Esophagus muscularis mucosa (tissue), 4 donors: ENCODE measurements around the gene SUN1. TPM values are rescaled to one million over a fixed set of nuclear protein-coding genes. Genes with fewer than 3 reads are reported as not detected.

ENCODE experiments used
- DNase-seq: peaks from one replicate; pipeline ENCODE4 v3.0.0-alpha.2; 2017; ENCODE audit errors: extremely low spot score
- H3K27ac ChIP-seq, 4 donors: fragments of 200-600 bp; sonication (generic); replicated peaks in 1 of 4; 1 replicate in 3 of 4; 2 replicates in 1 of 4; pipeline ENCODE4 v1.5.1; 2016 to 2019; ENCODE audit warnings: mild to moderate bottlenecking in 1 of 4
- H3K27me3 ChIP-seq, 4 donors: fragments of 200-600 bp; sonication (generic); one replicate each; pipeline versions ENCODE4 v1.5.1 to v1.6.0; 2016 to 2019
- H3K36me3 ChIP-seq, 4 donors: fragments of 200-600 bp; sonication (generic); one replicate each; pipeline ENCODE4 v1.5.1; 2016 to 2019
- H3K4me1 ChIP-seq, 4 donors: fragments of 200-600 bp; sonication (generic); one replicate each; pipeline ENCODE4 v1.5.1; 2016 to 2019
- H3K4me3 ChIP-seq, 4 donors: fragments of 200-600 bp; sonication (generic); 1 replicate in 2 of 4; 2 replicates in 2 of 4; pipeline ENCODE4 v1.5.1; 2016 to 2019; ENCODE audit warnings: mild to moderate bottlenecking in 4 of 4, moderate library complexity in 1 of 4
- H3K9me3 ChIP-seq, 4 donors: fragments of 200-600 bp; sonication (generic); 1 replicate in 3 of 4; 2 replicates in 1 of 4; pipeline ENCODE4 v1.5.1; 2016 to 2019
- EP300 ChIP-seq: sonication (generic); formaldehyde crosslinking; IDR thresholded peaks from one replicate; pipeline ENCODE4 v1.6.1; 2017; ENCODE audit warnings: antibody characterized with exemption
- POLR2A ChIP-seq: fragments of 450-650 bp; IDR thresholded peaks from one replicate; pipeline ENCODE4 v1.6.1; 2017; ENCODE audit warnings: antibody characterized with exemption, moderate library complexity, mild to moderate bottlenecking, low read depth
- POLR2AphosphoS5 ChIP-seq, 2 donors: sonication (generic); formaldehyde crosslinking; IDR thresholded peaks; one replicate each; pipeline ENCODE4 v1.6.1; 2017; ENCODE audit warnings: antibody characterized with exemption in 2 of 2
- WGBS: methylation state at CpG from one replicate; pipeline ENCODE4 v1.1.5; 2018; 5-methylcytosine and 5-hydroxymethylcytosine counted together
- intact Hi-C: fragments of 100-400 bp; cut with DNase I; formaldehyde crosslinking; loops from one replicate; pipeline ENCODE4 v1.15.1; 2023
- total RNA-seq, 4 donors: library from RNA; depleted of rRNA; stranded (reverse); fragments of >200 nt; gene quantifications; one replicate each; pipeline versions ENCODE4 v1.1.0 to v1.2.1, GENCODE V29; 2016
- TF ChIP-seq, protein P1 (sequence below), 3 experiments: fragments of 200-600 bp in 2 of 3; fragments of 450-650 bp in 1 of 3; sonication (generic) in 2 of 3; IDR thresholded peaks; one replicate each; pipeline ENCODE4 v1.5.1; 2017 to 2019; ENCODE audit warnings: antibody characterized with exemption in 3 of 3, mild to moderate bottlenecking in 2 of 3, moderate library complexity in 1 of 3

The SUN1 gene
- total RNA-seq, 4 donors from 2014 or later, result 132 to 149 (median 147) TPM

DNA sequence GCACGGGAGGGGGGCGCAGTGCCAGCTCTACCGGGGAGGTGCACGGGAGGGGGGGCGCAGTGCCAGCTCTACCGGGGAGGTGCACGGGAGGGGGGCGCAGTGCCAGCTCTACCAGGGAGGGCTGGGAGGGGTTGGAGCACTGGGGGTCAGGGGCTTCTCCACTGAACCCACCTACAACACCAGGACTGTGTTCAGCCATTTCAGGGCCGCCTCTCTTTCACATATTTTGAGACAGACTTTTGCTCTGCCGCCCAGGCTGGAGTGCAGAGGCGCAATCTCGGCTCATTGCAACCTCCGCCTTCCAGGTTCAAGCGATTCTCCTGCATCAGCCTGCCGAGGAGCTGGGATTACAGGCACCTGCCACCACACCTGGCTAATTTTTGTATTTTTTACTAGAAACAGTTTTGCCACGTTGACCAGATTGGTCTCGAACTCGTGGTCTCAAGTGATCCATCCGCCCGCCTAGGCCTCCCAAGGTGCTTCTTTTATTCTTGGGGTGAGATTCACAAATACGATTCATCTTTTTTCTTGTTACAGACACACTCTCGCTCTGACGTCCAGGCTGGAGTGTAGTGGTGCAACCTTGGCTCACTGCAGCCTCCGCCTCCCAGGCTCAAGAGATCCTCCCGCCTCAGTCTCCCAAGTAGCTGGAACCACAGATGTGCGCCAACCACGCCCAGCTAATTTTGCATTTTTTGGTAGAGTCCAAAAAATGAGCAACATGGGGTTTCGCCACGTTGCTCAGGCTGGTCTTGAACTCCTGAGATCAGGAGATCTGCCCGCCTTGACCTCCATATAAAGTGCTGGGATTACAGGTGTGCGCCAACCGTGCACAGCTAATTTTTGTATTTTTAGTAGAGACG is 85.2 kb downstream of the SUN1 start:
- no peak for DNase-seq
- peaks cover 0 to 29% (median 6%) of the 10 kb centered on the region in 4 donors for H3K36me3 ChIP-seq
- intact Hi-C loops, result no loop called here
- H3K4me1 ChIP-seq, result peaks cover 6 to 36% (median 26%) of the 10 kb centered on the region in 4 donors
- WGBS, result 88% methylated on average over 25 of the region's 33 CpGs
- H3K9me3 ChIP-seq, result no peaks in the 10 kb centered on the region
- H3K4me3 ChIP-seq, result no peak overlapping the region
- H3K27ac ChIP-seq, result no peak overlapping the region
- no peaks in the 10 kb centered on the region for H3K27me3 ChIP-seq
- TF ChIP-seq POLR2A (no peak), POLR2AphosphoS5 (IDR thresholded peaks at IDR 0.05) (no peak), EP300 (no peak)
- TF ChIP-seq, protein P1, sequence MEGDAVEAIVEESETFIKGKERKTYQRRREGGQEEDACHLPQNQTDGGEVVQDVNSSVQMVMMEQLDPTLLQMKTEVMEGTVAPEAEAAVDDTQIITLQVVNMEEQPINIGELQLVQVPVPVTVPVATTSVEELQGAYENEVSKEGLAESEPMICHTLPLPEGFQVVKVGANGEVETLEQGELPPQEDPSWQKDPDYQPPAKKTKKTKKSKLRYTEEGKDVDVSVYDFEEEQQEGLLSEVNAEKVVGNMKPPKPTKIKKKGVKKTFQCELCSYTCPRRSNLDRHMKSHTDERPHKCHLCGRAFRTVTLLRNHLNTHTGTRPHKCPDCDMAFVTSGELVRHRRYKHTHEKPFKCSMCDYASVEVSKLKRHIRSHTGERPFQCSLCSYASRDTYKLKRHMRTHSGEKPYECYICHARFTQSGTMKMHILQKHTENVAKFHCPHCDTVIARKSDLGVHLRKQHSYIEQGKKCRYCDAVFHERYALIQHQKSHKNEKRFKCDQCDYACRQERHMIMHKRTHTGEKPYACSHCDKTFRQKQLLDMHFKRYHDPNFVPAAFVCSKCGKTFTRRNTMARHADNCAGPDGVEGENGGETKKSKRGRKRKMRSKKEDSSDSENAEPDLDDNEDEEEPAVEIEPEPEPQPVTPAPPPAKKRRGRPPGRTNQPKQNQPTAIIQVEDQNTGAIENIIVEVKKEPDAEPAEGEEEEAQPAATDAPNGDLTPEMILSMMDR (IDR thresholded peaks at IDR 0.05), result no peak

- Histone ChIP-seq H3K27me3 (no peaks in the 10 kb centered on the region), H3K4me1 (peaks cover 6 to 42% (median 31%) of the 10 kb centered on the region in 4 donors), H3K4me3 (no peak overlapping the region), H3K36me3 (peaks cover 0 to 31% (median 8%) of the 10 kb centered on the region in 4 donors), H3K9me3 (no peaks in the 10 kb centered on the region), H3K27ac (no peak overlapping the region)
- DNase-seq, result no peak
- TF ChIP-seq, protein P1 (IDR thresholded peaks at IDR 0.05), result no peak
- TF ChIP-seq POLR2AphosphoS5 (IDR thresholded peaks at IDR 0.05) (no peak), POLR2A (no peak), EP300 (no peak)
- 86% methylated on average over 9 of the region's 9 CpGs for WGBS
- intact Hi-C loops, result no loop called here
These were observed 85.8 kb downstream of the SUN1 start for GRCh38 chr7:918118-918425.

DNA sequence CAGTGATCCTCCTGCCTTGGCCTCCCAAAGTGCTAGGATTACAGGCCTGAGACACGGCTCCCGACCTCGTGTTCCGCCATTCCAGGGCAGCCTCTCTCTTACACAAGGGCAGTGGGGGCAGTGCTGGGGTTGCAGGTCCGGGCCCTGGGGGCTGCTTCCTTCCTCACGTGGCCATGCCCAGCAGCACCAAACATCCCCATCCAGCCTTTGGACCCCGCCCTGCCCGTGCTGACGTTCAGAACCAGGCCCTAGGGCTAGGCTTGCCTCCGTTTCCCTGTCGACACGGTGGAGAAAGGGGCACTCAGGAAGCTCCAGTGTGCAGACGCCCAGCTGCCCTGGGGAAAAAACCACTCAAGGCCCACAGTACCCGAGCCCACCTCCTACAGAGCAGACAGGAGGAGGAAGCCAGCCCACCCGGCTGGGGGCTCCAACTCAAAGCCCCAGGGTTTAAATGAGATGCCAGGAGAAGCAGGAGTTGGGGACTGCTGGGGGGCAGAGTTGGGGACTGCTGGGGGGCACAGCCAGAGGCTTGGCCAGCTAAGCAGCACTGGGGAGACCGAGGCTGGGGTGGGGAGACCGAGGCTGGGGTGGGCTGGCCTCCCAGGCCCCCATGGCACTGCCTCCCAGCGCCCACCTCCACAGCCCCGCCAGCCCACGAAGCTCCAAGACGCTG is 86.3 kb downstream of the SUN1 start:
- DNase-seq, result no peak
- TF ChIP-seq POLR2AphosphoS5 (IDR thresholded peaks at IDR 0.05), result no peak
- TF ChIP-seq EP300, result no peak
- TF ChIP-seq, protein P1 (IDR thresholded peaks at IDR 0.05), result no peak
- TF ChIP-seq POLR2A, result no peak
- WGBS, result 89% methylated on average over 15 of the region's 21 CpGs
- intact Hi-C loops, result no loop called here
- H3K9me3 ChIP-seq, result no peaks in the 10 kb centered on the region
- H3K27me3 ChIP-seq, result no peaks in the 10 kb centered on the region
- H3K36me3 ChIP-seq, result peaks cover 0 to 36% (median 10%) of the 10 kb centered on the region in 4 donors
- H3K4me3 ChIP-seq, result no peak overlapping the region
- H3K27ac ChIP-seq, result no peak overlapping the region
- H3K4me1 ChIP-seq, result peaks cover 6 to 47% (median 35%) of the 10 kb centered on the region in 4 donors

DNA sequence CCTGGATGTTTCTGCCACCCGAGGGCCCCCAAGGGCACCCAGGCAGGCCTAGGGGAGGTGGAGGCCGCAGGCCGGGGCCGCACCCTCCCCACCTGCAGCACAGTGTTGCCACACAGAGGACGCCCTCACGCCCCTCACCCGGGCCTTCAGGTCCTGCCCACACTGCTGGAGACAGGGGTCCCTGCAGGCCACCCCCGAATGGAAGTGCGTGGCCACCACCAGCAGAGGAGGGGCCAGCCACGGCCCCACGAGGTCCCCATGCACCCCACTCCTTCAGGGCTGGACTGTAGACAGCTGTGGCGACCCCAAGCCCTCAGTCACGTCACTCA is 86.8 kb downstream of the SUN1 start:
- intact Hi-C loops, result no loop called here
- Histone ChIP-seq H3K27me3 (no peaks in the 10 kb centered on the region), H3K36me3 (peaks cover 0 to 37% (median 11%) of the 10 kb centered on the region in 4 donors), H3K4me3 (no peak overlapping the region), H3K27ac (no peak overlapping the region), H3K9me3 (no peaks in the 10 kb centered on the region), H3K4me1 (peaks cover 6 to 46% (median 36%) of the 10 kb centered on the region in 4 donors)
- WGBS, result 96% methylated on average over 3 of the region's 13 CpGs
- TF ChIP-seq, protein P1 (IDR thresholded peaks at IDR 0.05), result no peak
- TF ChIP-seq EP300 (no peak), POLR2AphosphoS5 (IDR thresholded peaks at IDR 0.05) (no peak)
- DNase-seq, result no peak
